Epithelial cell of proximal tubule (primary cell): Measurements from ENCODE around the gene TMEM186. TPM values are rescaled to one million over a fixed set of nuclear protein-coding genes. Genes with fewer than 3 reads are reported as not detected.

Experiments
- DNase-seq: peaks from one replicate; pipeline ENCODE4 v3.0.0-alpha.2; 2011; ENCODE audit warnings: low read depth
- H3K4me3 ChIP-seq: 2 replicates; pipeline ENCODE4 v1.5.1; 2011; ENCODE audit warnings: low read depth, mild to moderate bottlenecking, low read length
- total RNA-seq: library from RNA; depleted of rRNA; stranded (reverse); fragments of >200 nt; gene quantifications from 2 replicates; pipeline ENCODE4 v1.2.3, GENCODE V29; 2015
- TF ChIP-seq, protein P1 (sequence below): conservative IDR thresholded peaks from 2 replicates; pipeline ENCODE4 v1.5.1; 2012; ENCODE audit warnings: low read depth, mild to moderate bottlenecking, low read length

Gene TMEM186
- total RNA-seq, 1 donor from 2014 or later, result 12.6 TPM

DNA sequence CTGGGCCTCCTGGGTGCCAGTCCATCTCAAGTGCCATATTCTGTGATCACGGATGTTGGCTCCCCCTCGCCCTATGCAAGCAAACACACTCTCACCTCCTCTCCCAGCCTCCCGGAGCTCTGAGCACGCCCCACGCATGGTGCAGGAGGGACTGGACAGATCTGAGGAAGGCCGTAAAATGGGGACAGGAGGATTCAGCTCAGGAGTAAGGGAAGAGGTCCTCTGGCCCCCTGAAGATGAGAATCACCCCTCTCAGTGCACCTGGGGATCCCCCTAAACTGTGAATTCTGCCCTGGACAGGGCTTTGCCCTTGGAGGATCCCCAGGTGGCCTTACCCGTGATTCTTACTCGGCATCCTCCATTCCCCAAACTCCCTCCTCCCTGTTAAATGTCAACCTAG, 15.6 kb downstream of the TMEM186 start:
- TF ChIP-seq, protein P1, sequence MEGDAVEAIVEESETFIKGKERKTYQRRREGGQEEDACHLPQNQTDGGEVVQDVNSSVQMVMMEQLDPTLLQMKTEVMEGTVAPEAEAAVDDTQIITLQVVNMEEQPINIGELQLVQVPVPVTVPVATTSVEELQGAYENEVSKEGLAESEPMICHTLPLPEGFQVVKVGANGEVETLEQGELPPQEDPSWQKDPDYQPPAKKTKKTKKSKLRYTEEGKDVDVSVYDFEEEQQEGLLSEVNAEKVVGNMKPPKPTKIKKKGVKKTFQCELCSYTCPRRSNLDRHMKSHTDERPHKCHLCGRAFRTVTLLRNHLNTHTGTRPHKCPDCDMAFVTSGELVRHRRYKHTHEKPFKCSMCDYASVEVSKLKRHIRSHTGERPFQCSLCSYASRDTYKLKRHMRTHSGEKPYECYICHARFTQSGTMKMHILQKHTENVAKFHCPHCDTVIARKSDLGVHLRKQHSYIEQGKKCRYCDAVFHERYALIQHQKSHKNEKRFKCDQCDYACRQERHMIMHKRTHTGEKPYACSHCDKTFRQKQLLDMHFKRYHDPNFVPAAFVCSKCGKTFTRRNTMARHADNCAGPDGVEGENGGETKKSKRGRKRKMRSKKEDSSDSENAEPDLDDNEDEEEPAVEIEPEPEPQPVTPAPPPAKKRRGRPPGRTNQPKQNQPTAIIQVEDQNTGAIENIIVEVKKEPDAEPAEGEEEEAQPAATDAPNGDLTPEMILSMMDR, result no peak
- H3K4me3 ChIP-seq, result no peak overlapping the region
- no peak for DNase-seq

DNA sequence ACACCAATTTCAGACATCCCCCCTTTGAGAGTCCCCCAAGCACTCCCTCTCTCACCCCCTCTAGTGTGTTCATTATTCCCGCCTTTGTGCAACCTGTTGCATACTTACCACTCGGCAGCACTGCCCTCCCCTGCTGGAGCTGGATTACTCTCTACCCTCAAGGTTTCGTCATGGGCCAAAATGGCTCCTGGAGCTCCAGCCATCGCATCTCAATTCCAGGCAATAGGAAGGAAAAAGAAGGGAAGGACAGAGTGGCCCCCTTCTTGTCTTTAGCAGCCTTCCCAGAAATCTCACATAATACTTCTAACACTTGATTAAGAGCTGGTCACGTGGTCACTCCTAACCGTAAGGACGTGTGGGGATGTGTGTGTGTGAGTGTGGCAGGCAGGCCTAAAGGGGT, 20.2 kb downstream of the TMEM186 start:
- no peak overlapping the region for H3K4me3 ChIP-seq
- DNase-seq, result no peak
- TF ChIP-seq, protein P1, result no peak

DNA sequence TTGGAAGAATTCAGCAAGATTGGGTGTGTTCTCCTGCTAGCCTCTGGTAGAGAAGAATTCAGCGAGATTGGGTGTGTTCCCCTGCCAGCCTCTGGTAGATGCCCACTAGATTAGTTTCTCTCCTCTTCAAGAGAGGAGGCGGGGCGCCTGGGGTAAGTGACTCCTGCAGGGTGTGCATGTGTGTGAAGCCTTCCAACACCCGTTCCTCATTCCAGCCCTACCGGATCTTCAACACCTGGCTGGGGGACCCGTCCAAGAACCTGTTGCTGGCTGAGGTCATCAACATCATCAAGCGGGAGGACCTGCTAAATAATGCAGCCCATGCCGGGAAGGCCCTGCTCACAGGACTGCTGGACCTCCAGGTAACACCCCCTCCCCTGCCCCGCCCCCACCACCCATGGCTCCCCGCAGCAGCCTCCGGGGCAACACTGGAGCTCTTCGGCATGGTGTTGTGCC, 21.3 kb downstream of the TMEM186 start:
- H3K4me3 ChIP-seq, result no peak overlapping the region
- DNase-seq, result no peak
- TF ChIP-seq, protein P1, result no peak

DNA sequence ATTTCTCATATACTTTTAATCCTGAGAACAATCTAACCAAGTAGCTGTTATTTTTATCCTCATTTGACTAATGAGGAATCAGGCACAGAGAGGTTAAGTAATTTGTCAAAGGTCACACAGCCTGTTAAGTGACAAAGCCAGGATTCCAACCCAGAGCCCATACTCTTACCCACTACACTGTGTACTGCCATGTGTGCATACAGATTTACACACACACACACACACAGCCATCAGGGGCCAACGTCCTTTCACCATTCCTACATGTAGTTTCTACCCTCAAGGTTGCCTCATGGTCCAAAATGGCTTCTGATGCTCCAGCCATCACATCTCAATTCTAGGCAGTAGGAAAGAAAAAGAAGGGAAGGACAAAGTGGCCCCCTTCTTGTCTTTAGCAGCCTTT, 22.1 kb downstream of the TMEM186 start:
- H3K4me3 ChIP-seq, result no peak overlapping the region
- TF ChIP-seq, protein P1, result no peak
- DNase-seq, result no peak

DNA sequence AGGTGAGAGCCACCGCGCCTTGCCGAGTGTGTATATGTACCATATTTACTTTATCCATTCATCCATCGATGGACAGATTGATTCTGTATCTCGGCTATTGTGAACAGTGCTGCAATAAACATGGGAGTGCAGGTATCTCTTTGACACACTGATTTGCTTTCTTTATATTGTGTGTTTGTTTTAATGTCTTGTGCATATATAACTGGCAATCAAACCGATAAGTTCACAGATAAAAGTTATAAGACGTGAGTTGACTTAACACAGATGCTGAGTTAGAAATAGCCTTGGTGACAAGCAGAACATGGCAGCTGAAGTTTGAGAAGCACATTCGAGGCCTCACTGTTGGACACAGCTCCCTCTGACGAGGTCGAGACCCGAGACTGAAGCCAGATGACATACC, 23.2 kb downstream of the TMEM186 start:
- TF ChIP-seq, protein P1, result no peak
- no peak for DNase-seq
- no peak overlapping the region for H3K4me3 ChIP-seq

DNA sequence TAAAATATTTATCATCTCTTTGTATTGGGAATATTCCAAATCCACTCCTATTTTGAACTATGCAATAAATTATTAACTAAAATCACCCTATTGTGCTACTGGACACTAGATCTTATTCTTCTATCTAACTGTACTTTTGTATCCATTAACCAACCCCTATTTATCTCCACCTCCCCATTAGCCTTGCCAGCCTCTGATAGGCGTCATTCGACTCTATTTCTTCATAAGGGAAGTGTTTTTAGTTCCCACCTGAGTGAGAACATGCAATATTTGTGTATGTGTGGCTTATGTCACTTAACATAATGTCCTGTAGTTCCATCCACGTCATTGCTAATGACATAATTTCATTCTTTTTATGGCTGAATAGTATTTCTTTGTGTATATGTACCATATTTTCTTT, 23.9 kb downstream of the TMEM186 start:
- no peak for DNase-seq
- H3K4me3 ChIP-seq, result no peak overlapping the region
- TF ChIP-seq, protein P1, result no peak

DNA sequence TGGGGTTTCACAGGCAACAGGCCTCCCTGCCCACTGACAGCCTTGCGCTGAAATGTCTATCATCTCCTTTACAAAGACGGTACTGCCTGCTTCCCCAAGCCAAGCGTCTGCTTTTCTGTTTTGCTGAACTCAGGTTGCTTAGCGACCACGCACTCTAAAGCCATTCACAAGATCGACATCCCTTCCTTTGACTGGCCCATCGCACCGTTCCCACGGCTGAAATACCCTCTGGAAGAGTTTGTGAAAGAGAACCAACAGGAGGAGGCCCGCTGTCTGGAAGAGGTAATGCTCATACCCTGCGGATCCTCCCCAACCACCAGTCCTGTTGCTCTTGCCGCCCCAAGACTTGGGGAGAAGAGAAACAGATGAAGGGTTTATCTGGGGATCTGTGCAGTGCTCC, 28.7 kb downstream of the TMEM186 start:
- TF ChIP-seq, protein P1, result no peak
- no peak overlapping the region for H3K4me3 ChIP-seq
- no peak for DNase-seq
